NB4 (cell line): Measurements from ENCODE around the gene IL34.

ENCODE experiments used
- MYC ChIP-seq: IDR thresholded peaks from 2 replicates; pipeline ENCODE4 v1.6.1; 2011; ENCODE audit warnings: low read depth, low read length
- TF ChIP-seq, protein P1 (sequence below): IDR thresholded peaks from one replicate; pipeline ENCODE4 v1.5.1; 2012; ENCODE audit warnings: low read depth, low read length
- TF ChIP-seq, protein P2 (sequence below): IDR thresholded peaks from 2 replicates; pipeline ENCODE4 v1.6.1; 2011; ENCODE audit warnings: low read depth, low read length

DNA sequence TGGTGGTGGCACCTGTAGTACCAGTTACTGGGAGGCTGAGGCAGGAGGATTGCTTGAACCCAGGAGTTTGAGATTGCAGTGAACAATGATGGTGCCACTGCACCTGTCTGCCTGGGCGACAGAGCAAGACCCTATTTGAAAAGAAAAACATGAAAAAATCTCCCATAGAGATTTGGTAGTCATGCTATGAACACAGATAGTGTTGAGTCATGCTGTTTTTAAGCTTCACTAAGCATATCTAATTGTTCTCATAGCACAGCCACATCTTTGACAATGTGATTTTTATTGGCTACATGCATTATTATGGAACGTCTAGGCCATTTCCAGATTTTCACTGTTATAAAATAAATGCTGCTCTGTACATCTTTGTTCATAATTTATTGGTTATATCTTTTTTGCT lies 6.0 kb downstream of the IL34 start:
- TF ChIP-seq, protein P1, sequence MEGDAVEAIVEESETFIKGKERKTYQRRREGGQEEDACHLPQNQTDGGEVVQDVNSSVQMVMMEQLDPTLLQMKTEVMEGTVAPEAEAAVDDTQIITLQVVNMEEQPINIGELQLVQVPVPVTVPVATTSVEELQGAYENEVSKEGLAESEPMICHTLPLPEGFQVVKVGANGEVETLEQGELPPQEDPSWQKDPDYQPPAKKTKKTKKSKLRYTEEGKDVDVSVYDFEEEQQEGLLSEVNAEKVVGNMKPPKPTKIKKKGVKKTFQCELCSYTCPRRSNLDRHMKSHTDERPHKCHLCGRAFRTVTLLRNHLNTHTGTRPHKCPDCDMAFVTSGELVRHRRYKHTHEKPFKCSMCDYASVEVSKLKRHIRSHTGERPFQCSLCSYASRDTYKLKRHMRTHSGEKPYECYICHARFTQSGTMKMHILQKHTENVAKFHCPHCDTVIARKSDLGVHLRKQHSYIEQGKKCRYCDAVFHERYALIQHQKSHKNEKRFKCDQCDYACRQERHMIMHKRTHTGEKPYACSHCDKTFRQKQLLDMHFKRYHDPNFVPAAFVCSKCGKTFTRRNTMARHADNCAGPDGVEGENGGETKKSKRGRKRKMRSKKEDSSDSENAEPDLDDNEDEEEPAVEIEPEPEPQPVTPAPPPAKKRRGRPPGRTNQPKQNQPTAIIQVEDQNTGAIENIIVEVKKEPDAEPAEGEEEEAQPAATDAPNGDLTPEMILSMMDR: no peak
- TF ChIP-seq, protein P2, sequence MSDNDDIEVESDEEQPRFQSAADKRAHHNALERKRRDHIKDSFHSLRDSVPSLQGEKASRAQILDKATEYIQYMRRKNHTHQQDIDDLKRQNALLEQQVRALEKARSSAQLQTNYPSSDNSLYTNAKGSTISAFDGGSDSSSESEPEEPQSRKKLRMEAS: no peak
- no peak for TF ChIP-seq MYC
